ENCODE measurements around the gene BACH1.
A peak's percentile ranks its signal among the peaks of the same experiment; 100 is the strongest.
"Not testable (repeated sequence)": the region's sequence is repeated elsewhere in the genome, so short reads cannot be mapped to it uniquely, and the experiment has no call there.

Gene BACH1

GRCh38 chr21:29347274-29347681 lies 48.6 kb downstream of the BACH1 start:
- ATAC-seq, result no peak

DNA sequence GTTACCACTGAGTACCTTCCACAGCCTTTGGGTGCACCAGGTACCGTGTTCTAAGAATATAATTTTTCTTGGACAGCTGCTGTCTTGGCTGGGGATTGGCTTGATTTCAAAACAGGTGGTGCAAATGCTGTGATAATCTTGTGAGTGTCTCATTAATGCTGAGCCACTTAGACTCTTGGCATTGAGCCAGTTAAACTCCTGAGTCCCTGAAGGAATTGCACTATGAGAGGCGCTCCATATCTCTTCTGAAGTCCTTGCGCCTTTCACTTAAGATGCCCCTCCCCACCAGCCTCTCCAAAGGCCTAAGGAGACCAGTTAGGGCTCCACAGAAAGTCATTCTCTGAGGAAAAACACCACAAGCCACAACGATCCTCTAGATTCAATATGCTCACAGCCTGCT lies 51.0 kb downstream of the BACH1 start:
- ATAC-seq, result no peak

GRCh38 chr21:29350246-29350779 lies 51.6 kb downstream of the BACH1 start:
- no peak for ATAC-seq

GRCh38 chr21:29351691-29352090 lies 53.0 kb downstream of the BACH1 start:
- ATAC-seq, result no peak

GRCh38 chr21:29355043-29355710 lies 56.5 kb downstream of the BACH1 start:
- ATAC-seq, result not testable (repeated sequence)

GRCh38 chr21:29356291-29356690 lies 57.6 kb downstream of the BACH1 start:
- ATAC-seq, result not testable (repeated sequence)

DNA sequence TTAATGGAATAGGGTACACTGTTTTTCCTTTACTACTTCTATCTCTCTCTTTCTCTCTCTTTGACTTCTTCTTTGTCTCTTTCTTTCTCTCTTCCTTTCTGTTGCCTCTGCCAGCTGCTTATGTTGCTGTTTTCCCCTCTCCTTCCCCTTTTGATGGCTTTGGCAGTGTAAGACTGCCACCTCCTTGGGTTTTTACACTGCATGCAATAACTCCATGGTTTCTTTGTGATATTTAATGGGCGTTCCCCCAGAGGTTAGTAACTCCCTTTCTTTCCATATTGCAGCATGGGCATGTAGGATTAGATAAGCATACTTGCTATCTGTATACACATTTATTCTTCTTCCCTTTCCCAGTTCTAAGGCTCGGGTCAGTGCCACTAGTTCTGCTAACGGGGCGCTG lies 58.1 kb downstream of the BACH1 start:
- not testable (repeated sequence) for ATAC-seq

DNA sequence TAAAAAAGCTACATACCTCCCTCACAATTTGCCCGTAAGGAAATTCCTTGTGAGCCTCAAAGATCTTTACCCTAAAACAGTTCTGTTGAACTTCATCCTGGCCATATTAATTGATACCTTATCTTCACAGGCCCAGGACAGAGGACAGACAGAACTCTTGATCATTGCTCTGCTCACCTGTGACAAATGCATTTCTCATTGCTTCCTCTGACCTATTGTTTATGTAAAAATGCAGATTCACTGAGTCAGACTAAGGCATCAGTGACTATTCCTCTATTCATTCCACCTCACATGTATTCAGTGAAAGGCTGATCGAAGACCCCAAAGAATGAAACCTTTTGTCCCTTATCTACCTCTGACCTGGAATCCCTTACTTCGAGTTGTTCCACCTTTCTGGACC lies 61.0 kb downstream of the BACH1 start:
- no peak for ATAC-seq

DNA sequence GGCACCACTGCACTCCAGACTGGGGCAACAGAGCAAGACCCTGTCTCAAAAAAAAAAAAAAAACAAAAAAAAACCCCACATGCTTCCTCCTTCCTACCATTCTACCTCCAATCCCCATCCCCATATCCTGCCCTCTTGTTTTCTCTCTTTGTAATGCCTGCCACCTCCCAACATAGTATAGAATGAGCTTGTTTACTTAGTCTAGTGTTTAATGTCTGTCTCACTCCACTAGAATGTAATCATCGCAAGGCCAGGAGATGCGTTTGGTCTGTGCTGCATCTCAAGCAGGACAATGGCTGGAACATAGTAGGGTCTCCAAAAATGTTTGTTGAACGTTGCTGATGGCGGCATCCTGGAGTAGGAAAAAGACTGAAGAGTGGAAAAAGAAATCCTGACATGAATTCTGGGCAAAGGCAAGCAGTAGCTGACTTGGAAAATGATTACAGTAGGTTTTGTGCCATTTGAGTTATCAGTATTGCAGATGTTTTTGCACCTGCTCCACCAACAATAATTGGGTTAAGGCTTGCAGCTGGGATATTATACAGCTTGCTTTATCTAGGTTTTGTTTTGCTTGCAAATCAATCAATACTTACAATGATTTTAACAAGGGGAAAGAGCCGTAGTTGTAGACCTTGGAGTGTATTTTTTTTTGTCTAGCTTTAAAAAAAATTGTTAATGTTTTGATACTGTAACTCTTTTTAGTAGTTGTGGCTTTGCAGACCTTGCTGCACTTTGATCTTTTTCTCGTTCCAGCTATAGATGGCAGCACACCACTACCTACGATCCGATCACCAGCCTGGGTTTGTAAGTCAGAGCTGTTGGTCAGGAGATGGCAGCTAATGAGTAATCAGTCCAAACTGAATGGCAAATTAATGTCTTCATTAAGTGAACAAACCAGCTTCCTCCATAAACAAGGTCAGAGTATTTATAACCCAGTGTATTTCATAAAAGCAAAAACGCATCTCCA lies 62.4 kb downstream of the BACH1 start:
- ATAC-seq, result no peak

DNA sequence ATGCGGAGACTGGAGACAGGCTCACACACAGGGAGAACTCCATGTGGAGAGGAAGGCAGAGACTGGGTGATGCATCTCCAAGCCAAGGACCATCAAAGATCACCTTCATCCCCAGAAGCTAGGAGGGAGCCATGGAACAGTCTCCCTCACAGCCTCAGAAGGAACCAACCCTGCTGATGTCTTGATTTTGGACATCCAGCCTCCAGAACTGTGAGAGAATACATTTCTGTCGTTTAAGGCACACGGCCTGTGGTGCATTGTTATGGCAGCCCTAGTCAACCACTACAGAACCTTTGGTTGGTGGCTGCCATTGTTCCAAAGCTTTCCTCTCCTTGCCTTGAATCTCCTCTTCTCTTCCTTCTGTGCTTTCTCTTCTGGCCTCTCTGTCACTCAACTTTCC lies 64.0 kb downstream of the BACH1 start:
- ATAC-seq, result no peak

DNA sequence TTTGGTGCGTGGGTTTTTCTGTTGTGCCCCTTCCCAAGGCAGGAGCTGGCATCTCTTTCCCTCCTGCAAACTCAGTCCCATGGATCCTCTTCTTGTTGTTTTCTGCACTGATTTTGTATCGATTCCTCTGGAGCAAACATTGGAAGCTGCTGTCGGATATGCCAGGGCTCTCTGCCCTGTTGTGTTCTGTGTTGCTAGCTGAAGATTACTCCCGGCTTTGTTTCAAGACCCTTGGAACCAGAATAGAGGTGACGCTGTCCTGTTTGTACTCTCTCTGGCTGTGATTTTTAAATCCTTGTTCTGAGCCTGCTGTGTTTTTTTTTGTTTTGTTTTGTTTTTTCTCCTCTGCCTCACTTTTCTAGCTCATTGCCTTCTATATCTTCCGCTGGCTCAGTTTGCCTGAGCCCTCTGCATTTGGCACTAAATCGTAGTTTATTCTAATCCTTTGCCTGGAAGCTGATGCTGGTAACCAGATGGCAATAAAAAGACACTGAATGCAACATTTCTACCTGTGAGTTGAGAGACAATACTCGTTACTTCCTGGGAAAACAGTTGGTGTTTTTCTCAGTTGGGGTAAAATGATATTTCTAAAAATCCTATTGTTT lies 67.0 kb downstream of the BACH1 start:
- ATAC-seq, result no peak

GRCh38 chr21:29366532-29366931 lies 67.8 kb downstream of the BACH1 start:
- ATAC-seq, result no peak

GRCh38 chr21:29367335-29367734 lies 68.6 kb downstream of the BACH1 start:
- ATAC-seq, result no peak

DNA sequence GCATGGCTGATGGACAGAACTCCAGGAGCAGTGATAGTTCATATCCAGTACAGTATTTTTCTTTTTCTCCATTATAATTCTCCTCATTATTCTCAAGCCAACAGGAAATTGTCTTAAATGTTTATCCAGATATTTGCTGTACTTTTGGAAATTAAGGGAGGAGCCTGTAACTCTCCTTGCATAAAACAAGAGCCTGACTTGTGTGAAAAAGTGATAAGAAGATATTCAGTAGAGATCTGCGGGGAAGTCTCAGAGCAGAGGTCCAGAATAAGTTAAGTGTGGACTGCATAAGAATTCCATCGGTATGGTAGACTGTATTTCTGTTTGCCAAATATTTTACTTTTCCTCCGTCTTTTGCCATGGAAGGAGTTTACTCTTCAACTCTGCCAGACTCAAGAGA lies 70.2 kb downstream of the BACH1 start:
- ATAC-seq, result no peak

GRCh38 chr21:29371464-29371863 lies 72.7 kb downstream of the BACH1 start:
- ATAC-seq, result peak; percentile 88 to 91

- peak; percentile 47 to 62 for ATAC-seq
Measured at GRCh38 chr21:29372063-29372802, 73.5 kb downstream of the BACH1 start.

GRCh38 chr21:29374481-29374880 lies 75.8 kb downstream of the BACH1 start:
- no peak for ATAC-seq

- peak; percentile 44 to 48 for ATAC-seq
Measured at GRCh38 chr21:29376556-29376955, 77.8 kb downstream of the BACH1 start.

GRCh38 chr21:29377266-29377665 lies 78.5 kb downstream of the BACH1 start:
- ATAC-seq, result no peak

- ATAC-seq, result no peak
Measured at GRCh38 chr21:29378832-29379231, 80.1 kb downstream of the BACH1 start.

DNA sequence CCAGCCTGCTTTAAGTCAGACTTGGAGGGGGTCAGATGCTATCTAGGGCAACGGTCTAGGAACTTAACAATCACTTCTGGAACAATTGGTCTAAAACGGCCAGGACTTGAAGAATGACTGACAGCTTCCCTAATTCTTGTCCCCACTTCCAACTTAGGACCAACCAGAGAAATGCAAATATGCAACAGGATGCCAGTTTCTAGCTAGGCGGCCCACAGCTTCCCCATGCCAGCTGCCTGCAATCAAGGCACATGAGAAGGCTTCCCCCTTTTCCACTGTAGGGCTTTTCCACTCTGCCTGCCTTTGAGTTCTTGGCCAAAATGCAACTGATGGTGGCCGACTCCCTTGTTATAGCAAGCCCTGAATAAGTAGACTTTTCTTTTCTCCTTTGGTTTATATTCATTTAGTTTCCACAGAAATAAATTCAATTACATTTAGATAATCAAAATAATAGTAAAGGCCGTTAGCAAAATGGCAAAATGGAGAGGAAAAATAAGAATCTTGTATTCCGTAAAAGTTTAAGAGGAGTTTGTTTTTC lies 80.9 kb downstream of the BACH1 start:
- ATAC-seq, result no peak

- ATAC-seq, result no peak
Measured at GRCh38 chr21:29382030-29382654, 83.4 kb downstream of the BACH1 start.

All from activated CD4-positive, CD25-positive, alpha-beta regulatory T cell treated with anti-CD3 and anti-CD28 coated beads, Interleukin-2, amount 50 U/mL, for 24 hours (primary cell).